GM21528 (cell line): ENCODE results near the gene FAM193A.

ENCODE experiments used
- ATAC-seq: cut with Tn5 transposase; IDR thresholded peaks from one replicate; pipeline ENCODE4 v1.9.1; 2021; ENCODE audit warnings: mild to moderate bottlenecking, moderate library complexity; ENCODE audit not compliant: unreplicated experiment, low FRiP score

Gene FAM193A, protein sequence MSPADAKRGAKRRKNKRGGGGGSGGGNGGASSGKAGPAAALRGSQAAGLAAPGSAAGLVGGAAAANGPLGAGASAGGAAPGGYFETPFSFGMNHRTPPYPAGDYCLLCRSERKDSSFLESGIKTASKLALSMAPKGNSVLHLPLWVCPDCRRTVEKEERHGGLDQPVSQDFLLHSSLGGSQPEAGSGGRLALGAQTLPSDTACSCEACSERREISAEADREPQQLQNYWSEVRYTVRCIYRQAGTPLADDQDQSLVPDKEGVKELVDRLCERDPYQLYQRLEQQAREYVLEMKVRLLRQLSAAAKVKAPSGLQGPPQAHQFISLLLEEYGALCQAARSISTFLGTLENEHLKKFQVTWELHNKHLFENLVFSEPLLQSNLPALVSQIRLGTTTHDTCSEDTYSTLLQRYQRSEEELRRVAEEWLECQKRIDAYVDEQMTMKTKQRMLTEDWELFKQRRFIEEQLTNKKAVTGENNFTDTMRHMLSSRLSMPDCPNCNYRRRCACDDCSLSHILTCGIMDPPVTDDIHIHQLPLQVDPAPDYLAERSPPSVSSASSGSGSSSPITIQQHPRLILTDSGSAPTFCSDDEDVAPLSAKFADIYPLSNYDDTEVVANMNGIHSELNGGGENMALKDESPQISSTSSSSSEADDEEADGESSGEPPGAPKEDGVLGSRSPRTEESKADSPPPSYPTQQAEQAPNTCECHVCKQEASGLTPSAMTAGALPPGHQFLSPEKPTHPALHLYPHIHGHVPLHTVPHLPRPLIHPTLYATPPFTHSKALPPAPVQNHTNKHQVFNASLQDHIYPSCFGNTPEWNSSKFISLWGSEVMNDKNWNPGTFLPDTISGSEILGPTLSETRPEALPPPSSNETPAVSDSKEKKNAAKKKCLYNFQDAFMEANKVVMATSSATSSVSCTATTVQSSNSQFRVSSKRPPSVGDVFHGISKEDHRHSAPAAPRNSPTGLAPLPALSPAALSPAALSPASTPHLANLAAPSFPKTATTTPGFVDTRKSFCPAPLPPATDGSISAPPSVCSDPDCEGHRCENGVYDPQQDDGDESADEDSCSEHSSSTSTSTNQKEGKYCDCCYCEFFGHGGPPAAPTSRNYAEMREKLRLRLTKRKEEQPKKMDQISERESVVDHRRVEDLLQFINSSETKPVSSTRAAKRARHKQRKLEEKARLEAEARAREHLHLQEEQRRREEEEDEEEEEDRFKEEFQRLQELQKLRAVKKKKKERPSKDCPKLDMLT (N-terminal part only)

GRCh38 chr4:2536193-2537010 lies at the start of gene FAM193A:
Gene FAM193A (plus strand): TSS chr4:2536647. CDS start chr4:2536916, 269 bp downstream.
- peak; percentile 81 for ATAC-seq

GRCh38 chr4:2486981-2487380 lies 49.5 kb upstream of the FAM193A start:
- ATAC-seq: no peak

- peak; percentile 49 for ATAC-seq
Observed at GRCh38 chr4:2487632-2488031, 48.8 kb upstream of the FAM193A start.

GRCh38 chr4:2489081-2489805 lies 47.2 kb upstream of the FAM193A start:
- no peak for ATAC-seq

- no peak for ATAC-seq
Observed at GRCh38 chr4:2489841-2490552, 46.5 kb upstream of the FAM193A start.

- no peak for ATAC-seq
Observed at GRCh38 chr4:2492970-2493369, 43.5 kb upstream of the FAM193A start.

- no peak for ATAC-seq
Observed at GRCh38 chr4:2494992-2495391, 41.5 kb upstream of the FAM193A start.

- no peak for ATAC-seq
Observed at GRCh38 chr4:2497324-2497723, 39.1 kb upstream of the FAM193A start.

DNA sequence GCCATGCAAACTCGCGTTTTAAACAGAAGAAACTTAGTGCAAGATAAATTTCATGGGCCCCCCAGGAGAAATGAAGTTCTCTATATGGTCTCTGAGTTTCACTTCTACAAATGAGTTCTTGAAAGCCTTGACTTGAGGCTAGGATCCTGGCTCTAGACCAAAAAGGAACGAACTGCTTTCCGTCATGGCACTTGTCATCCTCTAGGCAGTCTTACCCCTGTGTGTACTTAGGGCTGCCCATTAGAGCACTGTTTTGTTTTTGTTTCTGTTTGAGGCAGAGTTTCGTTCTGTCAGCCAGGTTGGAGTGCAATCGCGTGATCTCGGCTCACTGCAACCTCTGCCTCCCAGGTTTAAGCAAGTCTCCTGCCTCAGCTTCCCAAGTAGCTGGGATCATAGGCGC lies 38.5 kb upstream of the FAM193A start:
- peak; percentile 88 for ATAC-seq

DNA sequence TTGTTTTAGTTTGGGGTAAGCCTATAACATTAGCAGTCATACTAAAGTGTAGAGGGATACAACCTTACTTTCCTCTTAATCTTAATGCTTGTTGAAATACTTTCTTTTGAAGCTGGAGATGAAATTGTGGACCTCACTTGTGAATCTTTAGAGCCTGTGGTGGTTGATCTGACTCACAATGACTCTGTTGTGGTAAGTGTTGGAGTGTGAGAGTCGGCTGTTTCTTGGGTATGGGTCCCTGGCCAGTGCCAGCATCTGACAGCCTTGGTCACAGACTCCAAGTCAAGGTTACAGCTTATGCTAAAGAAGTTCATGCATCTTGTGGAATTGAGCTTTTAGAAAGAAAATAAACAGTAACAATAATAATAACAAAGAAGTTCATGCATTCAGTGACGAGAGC lies 35.9 kb upstream of the FAM193A start:
- ATAC-seq: no peak

DNA sequence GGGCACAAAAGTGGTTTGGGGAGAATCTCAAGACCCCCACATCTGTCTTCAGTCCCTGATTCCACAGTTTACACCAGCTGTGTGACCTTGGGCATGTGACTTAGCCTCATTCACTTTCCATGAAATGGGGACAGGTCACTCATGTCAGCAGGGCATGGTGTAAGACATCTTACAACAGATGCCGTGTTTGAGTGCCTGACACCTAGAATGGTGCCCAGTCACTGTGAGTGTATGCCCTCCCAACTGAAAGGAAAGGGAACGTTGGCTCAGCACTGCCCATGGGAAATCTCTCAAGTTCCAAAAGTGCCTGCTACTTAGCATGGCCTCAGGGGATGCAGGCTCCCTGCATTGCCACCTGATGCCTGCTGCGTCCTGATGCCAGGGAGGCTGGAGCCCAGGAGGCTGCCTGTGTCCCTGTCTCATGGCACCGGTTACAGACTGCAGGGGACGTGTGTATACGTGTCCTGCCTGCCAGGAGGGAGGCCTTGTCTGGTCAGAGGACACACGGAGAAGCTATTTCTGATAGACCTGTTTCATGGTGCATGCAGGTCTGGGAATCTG lies 35.3 kb upstream of the FAM193A start:
- no peak for ATAC-seq

DNA sequence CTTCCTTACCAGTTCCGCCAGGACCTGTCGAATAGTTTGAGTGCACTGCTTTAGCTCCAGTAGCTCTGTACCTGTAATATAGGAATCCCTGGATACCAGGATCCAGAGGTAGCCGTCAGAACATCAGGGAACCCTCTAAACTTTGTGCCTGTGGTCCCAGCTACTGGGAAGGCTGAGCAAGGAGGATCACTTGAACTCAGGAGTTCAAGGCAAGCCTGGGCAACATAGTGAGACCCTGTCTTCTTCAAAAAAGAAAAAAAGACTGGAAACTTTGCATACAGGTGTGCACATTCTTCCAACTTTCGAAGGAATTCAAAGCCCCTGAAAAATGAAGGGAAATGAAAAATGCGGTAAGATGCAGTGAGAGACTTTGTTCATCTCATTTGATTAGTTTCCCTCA lies 32.6 kb upstream of the FAM193A start:
- ATAC-seq: no peak

GRCh38 chr4:2507259-2507658 lies 29.2 kb upstream of the FAM193A start:
- no peak for ATAC-seq

DNA sequence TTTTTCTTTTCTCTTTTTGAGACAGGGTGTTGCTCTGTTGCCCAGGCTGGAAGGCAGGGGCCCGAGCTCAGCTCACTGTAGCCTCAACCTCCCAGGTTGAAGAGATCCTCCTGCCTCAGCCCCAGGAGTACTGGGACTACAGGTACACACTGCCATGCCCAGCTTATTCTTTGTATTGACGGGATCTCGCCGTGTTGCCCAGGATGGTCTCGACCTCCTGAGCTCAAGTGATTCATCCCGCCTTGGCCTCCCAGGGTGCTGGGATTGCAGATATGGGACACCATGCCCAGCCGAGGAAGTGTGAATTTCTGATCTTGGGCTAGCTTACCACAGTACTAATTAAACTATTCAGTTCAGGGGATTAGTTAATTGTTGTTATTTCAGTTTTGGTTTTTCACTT lies 28.6 kb upstream of the FAM193A start:
- ATAC-seq: no peak

GRCh38 chr4:2510351-2511259 lies 25.8 kb upstream of the FAM193A start:
- ATAC-seq: no peak

DNA sequence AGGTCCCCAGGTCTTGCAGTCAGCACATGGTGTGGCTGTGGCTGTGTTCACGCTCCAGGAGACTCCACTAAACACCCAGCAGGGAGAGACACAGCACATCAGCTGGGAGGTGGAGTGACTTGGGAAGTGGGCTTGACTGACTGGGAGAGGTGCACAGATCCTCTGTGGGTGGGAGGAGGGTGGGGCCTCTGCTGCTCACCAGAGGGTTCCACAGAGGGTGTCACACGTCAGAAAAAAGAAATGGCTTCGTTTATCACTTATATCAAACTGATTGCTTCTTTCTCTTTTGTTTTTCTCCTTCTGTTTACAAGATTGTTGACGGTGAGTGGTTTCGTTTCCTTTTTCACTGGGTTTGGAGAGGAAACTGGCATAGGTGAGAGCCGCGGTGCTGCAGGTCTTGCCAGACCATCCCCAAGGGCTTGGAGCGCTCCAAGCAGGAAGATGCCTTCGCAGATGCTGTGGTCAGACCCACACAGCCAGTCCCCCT lies 24.8 kb upstream of the FAM193A start:
- ATAC-seq: no peak
